T-cell (primary cell): Measurements from ENCODE around the gene MRPS34. TPM values are rescaled to one million over a fixed set of nuclear protein-coding genes. Genes with fewer than 3 reads are reported as not detected.
A peak's percentile ranks its signal among the peaks of the same experiment; 100 is the strongest.

Source experiments
- ATAC-seq, 4 experiments: fragments of 200-7000 bp in 3 of 4; fragments of 150-1000 bp in 1 of 4; cut with Tn5 transposase; replicated peaks in 1 of 4; 1 replicate in 3 of 4; 2 replicates in 1 of 4; pipeline ENCODE4 v1.10.0; 2021; ENCODE audit warnings: moderate library complexity in 3 of 4, mild to moderate bottlenecking in 2 of 4, moderate number of reproducible peaks in 1 of 4
- CTCF ChIA-PET, 2 donors: fragments of 300-600 bp; sonication (Branson Sonifier 250); formaldehyde crosslinking; loops; one replicate each; lab custom pipeline; 2022; ENCODE audit warnings: antibody characterized with exemption in 2 of 2; lab: Charles Lee
- POLR2A ChIA-PET, 2 donors: fragments of 300-600 bp; sonication (Branson Sonifier 250); formaldehyde crosslinking; loops; one replicate each; lab custom pipeline; 2022; ENCODE audit warnings: antibody characterized with exemption in 2 of 2; lab: Charles Lee
- DNase-seq, 35 experiments: peaks; one replicate each; pipeline versions ENCODE4 v3.0.0 to v3.0.0-alpha.2; 2013 to 2023
- H3K27ac ChIP-seq: one replicate; pipeline ENCODE4 v1.5.1; 2013; ENCODE audit warnings: low read length
- H3K27me3 ChIP-seq, 2 experiments: replicated peaks in 1 of 2; 1 replicate in 1 of 2; 2 replicates in 1 of 2; pipeline versions ENCODE4 v1.6.1 to v1.7.0; 2013; ENCODE audit warnings: low read length in 1 of 2, mixed read lengths in 1 of 2; ENCODE audit not compliant: control insufficient read depth in 2 of 2, insufficient read depth in 2 of 2; ENCODE audit errors: extremely low read depth in 1 of 2
- H3K36me3 ChIP-seq, 2 donors: 1 replicate in 1 of 2; 2 replicates in 1 of 2; pipeline versions ENCODE4 v1.6.1 to v1.7.0; 2013; ENCODE audit warnings: low read length in 1 of 2; ENCODE audit not compliant: control insufficient read depth in 2 of 2, insufficient read depth in 1 of 2; ENCODE audit errors: extremely low read depth in 1 of 2
- H3K4me1 ChIP-seq, 2 experiments: 1 replicate in 1 of 2; 2 replicates in 1 of 2; pipeline versions ENCODE4 v1.6.1 to v1.7.0; 2013; ENCODE audit warnings: low read length in 2 of 2, mixed read lengths in 1 of 2; ENCODE audit not compliant: insufficient read depth in 2 of 2, control insufficient read depth in 1 of 2; ENCODE audit errors: extremely low read depth in 1 of 2
- H3K4me3 ChIP-seq, 2 donors: 1 replicate in 1 of 2; 2 replicates in 1 of 2; pipeline versions ENCODE4 v1.5.1 to v1.7.0; 2013; ENCODE audit warnings: mild to moderate bottlenecking in 2 of 2, low read length in 1 of 2, moderate library complexity in 1 of 2; ENCODE audit not compliant: control insufficient read depth in 1 of 2; ENCODE audit errors: extremely low read depth in 1 of 2
- H3K9me3 ChIP-seq: 2 replicates; pipeline ENCODE4 v1.7.0; 2013
- H3K27ac Mint-ChIP-seq, 2 donors: one replicate each; pipeline ENCODE4 v1.8.0; 2020 to 2021; ENCODE audit warnings: mild to moderate bottlenecking in 2 of 2, mixed read lengths in 2 of 2
- H3K27me3 Mint-ChIP-seq, 2 donors: one replicate each; pipeline ENCODE4 v1.8.0; 2021 to 2022; ENCODE audit warnings: mixed read lengths in 2 of 2
- H3K36me3 Mint-ChIP-seq: one replicate; pipeline ENCODE4 v1.8.0; 2021; ENCODE audit warnings: mixed read lengths
- H3K4me1 Mint-ChIP-seq, 3 donors: one replicate each; pipeline ENCODE4 v1.8.0; 2020 to 2022; ENCODE audit warnings: mixed read lengths in 3 of 3, mild to moderate bottlenecking in 1 of 3
- H3K4me3 Mint-ChIP-seq, 3 donors: one replicate each; pipeline ENCODE4 v1.8.0; 2020 to 2022; ENCODE audit warnings: mild to moderate bottlenecking in 3 of 3, mixed read lengths in 3 of 3, moderate library complexity in 3 of 3
- H3K9me3 Mint-ChIP-seq, 3 donors: one replicate each; pipeline ENCODE4 v1.8.0; 2020 to 2022; ENCODE audit warnings: mixed read lengths in 3 of 3
- WGBS: methylation state at CpG from one replicate; pipeline ENCODE4 v1.1.5; 2013; ENCODE audit warnings: missing lambda C conversion rate; ENCODE audit not compliant: insufficient coverage; 5-methylcytosine and 5-hydroxymethylcytosine counted together
- total RNA-seq, 35 experiments: library from RNA in 6 of 35; stranded (reverse) in 6 of 35; fragments of 120-200 nt in 1 of 35; gene quantifications; one replicate each; pipeline versions ENCODE4 v1.2.1 to v1.2.4 and lab custom pipeline; 2013 to 2026

MRPS34 gene
- total RNA-seq, 5 donors from 2014 or later (not counting 1 experiment from before 2014, with no cell fraction given) = 37.5 to 91.2 (median 77.9) TPM

GRCh38 chr16:1788095-1788707, 15.3 kb upstream of the MRPS34 start:
- Mint-ChIP-seq H3K9me3 (no peaks in the 10 kb centered on the region), H3K27me3 (no peaks in the 10 kb centered on the region), H3K4me3 (no peak overlapping the region), H3K4me1 (peaks cover 4 to 23% (median 21%) of the 10 kb centered on the region in 3 donors), H3K36me3 (peaks cover 5% of the 10 kb centered on the region), H3K27ac (no peak overlapping the region)
- DNase-seq = no peak
- ATAC-seq = no peak
- ChIA-PET CTCF (no interaction called here), POLR2A (no interaction called here)
- peaks cover 23 to 54% of the 10 kb centered on the region in 2 donors for H3K36me3 ChIP-seq
- H3K27ac ChIP-seq = no peak overlapping the region
- 94% methylated on average over 19 of the region's 38 CpGs for WGBS
- H3K4me3 ChIP-seq = no peak overlapping the region
- peaks cover 0 to 43% of the 10 kb centered on the region in 2 experiments for H3K4me1 ChIP-seq
- no peaks in the 10 kb centered on the region for H3K27me3 ChIP-seq
- no peaks in the 10 kb centered on the region for H3K9me3 ChIP-seq

DNA sequence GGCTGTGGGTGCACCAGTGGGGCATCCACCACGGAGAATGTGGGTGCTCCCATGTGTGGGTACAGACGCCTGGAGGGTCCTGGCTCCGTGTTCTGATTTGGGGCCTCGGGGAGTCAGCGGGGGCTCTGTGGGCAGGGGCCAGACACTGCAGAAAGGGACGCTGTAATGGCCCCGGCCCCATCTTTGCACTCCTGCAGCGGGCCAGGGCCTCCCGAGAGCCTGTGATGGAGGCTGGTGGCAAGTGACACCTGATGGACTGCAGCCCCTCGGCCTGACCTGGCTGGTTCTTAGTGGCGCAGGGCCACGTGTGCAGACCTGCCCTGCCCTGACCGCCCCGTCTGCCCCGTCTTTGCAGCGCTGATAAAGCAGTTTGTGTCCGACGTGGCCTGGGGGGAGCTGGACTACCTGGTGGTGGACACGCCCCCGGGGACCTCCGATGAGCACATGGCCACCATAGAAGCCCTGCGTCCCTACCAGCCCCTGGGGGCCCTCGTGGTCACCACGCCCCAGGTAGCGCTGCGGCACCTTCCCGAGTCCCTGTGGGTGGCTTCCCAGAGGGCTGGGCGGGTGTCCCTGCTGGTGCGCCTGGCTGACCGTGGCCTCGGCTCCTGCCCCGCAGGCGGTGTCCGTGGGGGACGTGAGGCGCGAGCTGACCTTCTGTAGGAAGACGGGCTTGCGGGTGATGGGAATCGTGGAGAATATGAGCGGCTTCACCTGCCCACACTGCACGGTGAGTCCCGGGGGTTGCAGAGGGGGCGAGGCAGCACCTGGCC, 14.6 kb upstream of the MRPS34 start:
- H3K36me3 Mint-ChIP-seq = peaks cover 5% of the 10 kb centered on the region
- CTCF ChIA-PET = no interaction called here
- H3K4me1 ChIP-seq = peaks cover 0 to 45% of the 10 kb centered on the region in 2 experiments
- H3K27me3 ChIP-seq = no peaks in the 10 kb centered on the region
- ATAC-seq (no peak), DNase-seq (no peak)
- POLR2A ChIA-PET = no interaction called here
- H3K27me3 Mint-ChIP-seq = no peaks in the 10 kb centered on the region
- H3K4me3 Mint-ChIP-seq = no peak overlapping the region
- H3K4me3 ChIP-seq = no peak overlapping the region
- H3K9me3 ChIP-seq = no peaks in the 10 kb centered on the region
- no peak overlapping the region for H3K27ac Mint-ChIP-seq
- H3K4me1 Mint-ChIP-seq = peaks cover 4 to 28% (median 22%) of the 10 kb centered on the region in 3 donors
- no peaks in the 10 kb centered on the region for H3K9me3 Mint-ChIP-seq
- H3K27ac ChIP-seq = no peak overlapping the region
- 96% methylated on average over 44 of the region's 44 CpGs for WGBS
- H3K36me3 ChIP-seq = peaks cover 22 to 54% of the 10 kb centered on the region in 2 donors

- 90% methylated on average over 6 of the region's 6 CpGs for WGBS
- ATAC-seq (no peak), DNase-seq (no peak)
- H3K4me3 ChIP-seq = no peak overlapping the region
- H3K9me3 ChIP-seq = no peaks in the 10 kb centered on the region
- H3K27me3 ChIP-seq = no peaks in the 10 kb centered on the region
- POLR2A ChIA-PET = no interaction called here
- Mint-ChIP-seq H3K9me3 (no peaks in the 10 kb centered on the region), H3K27ac (no peak overlapping the region), H3K27me3 (no peaks in the 10 kb centered on the region), H3K4me1 (peaks cover 4 to 29% (median 22%) of the 10 kb centered on the region in 3 donors), H3K36me3 (peaks cover 5% of the 10 kb centered on the region), H3K4me3 (no peak overlapping the region)
- peaks cover 0 to 45% of the 10 kb centered on the region in 2 experiments for H3K4me1 ChIP-seq
- CTCF ChIA-PET = no interaction called here
- peaks cover 20 to 54% of the 10 kb centered on the region in 2 donors for H3K36me3 ChIP-seq
- H3K27ac ChIP-seq = no peak overlapping the region
These were observed 14.1 kb upstream of the MRPS34 start for GRCh38 chr16:1787056-1787321.

GRCh38 chr16:1786242-1787055, 13.5 kb upstream of the MRPS34 start:
- peaks cover 20 to 54% of the 10 kb centered on the region in 2 donors for H3K36me3 ChIP-seq
- H3K36me3 Mint-ChIP-seq = peaks cover 5% of the 10 kb centered on the region
- no peaks in the 10 kb centered on the region for H3K27me3 Mint-ChIP-seq
- no peak overlapping the region for H3K4me3 Mint-ChIP-seq
- 96% methylated on average over 51 of the region's 51 CpGs for WGBS
- DNase-seq (no peak), ATAC-seq (no peak)
- no peaks in the 10 kb centered on the region for H3K9me3 Mint-ChIP-seq
- no peaks in the 10 kb centered on the region for H3K27me3 ChIP-seq
- CTCF ChIA-PET = no interaction called here
- peaks cover 9 to 34% (median 26%) of the 10 kb centered on the region in 3 donors for H3K4me1 Mint-ChIP-seq
- H3K4me1 ChIP-seq = peaks cover under 1 to 50% of the 10 kb centered on the region in 2 experiments
- no peak overlapping the region for H3K4me3 ChIP-seq
- POLR2A ChIA-PET = no interaction called here
- no peak overlapping the region for H3K27ac Mint-ChIP-seq
- H3K9me3 ChIP-seq = no peaks in the 10 kb centered on the region
- no peak overlapping the region for H3K27ac ChIP-seq

DNA sequence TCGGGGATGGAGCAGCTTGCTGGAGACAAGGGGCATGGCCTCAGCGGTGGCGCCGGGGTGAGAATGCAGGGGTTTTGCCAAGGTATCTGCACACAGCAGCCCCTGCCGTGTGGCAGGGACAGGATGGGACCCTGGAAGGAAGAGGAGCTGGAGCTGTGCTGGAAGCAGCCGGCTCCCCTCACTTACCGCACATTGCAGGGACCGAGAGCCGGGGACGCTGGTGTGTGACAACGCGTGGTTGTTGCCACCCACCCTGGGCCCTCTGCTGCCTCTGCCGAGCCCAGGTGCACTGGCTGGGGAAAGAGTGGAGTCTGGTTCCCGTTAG, 12.9 kb upstream of the MRPS34 start:
- Histone ChIP-seq H3K36me3 (peaks cover 20 to 57% of the 10 kb centered on the region in 2 donors), H3K27me3 (no peaks in the 10 kb centered on the region), H3K4me1 (peaks cover 2 to 52% of the 10 kb centered on the region in 2 experiments), H3K4me3 (no peak overlapping the region), H3K27ac (no peak overlapping the region), H3K9me3 (no peaks in the 10 kb centered on the region)
- ChIA-PET CTCF (no interaction called here), POLR2A (no interaction called here)
- no peaks in the 10 kb centered on the region for H3K9me3 Mint-ChIP-seq
- 95% methylated on average over 10 of the region's 14 CpGs for WGBS
- no peak for DNase-seq
- peaks cover 14 to 41% (median 32%) of the 10 kb centered on the region in 3 donors for H3K4me1 Mint-ChIP-seq
- H3K4me3 Mint-ChIP-seq = peak overlapping the region in 1 of 3 donors; percentile 49
- ATAC-seq = no peak
- H3K27me3 Mint-ChIP-seq = no peaks in the 10 kb centered on the region
- peaks cover 5% of the 10 kb centered on the region for H3K36me3 Mint-ChIP-seq
- H3K27ac Mint-ChIP-seq = no peak overlapping the region

GRCh38 chr16:1784977-1785845, 12.3 kb upstream of the MRPS34 start:
- ATAC-seq (no peak), DNase-seq (no peak)
- Histone ChIP-seq H3K27me3 (no peaks in the 10 kb centered on the region), H3K4me1 (peaks cover 2 to 56% of the 10 kb centered on the region in 2 experiments), H3K36me3 (peaks cover 22 to 54% of the 10 kb centered on the region in 2 donors), H3K9me3 (no peaks in the 10 kb centered on the region), H3K27ac (no peak overlapping the region), H3K4me3 (no peak overlapping the region)
- 98% methylated on average over 16 of the region's 26 CpGs for WGBS
- peak overlapping the region; percentile 31 to 59 (median 49) for H3K4me3 Mint-ChIP-seq
- ChIA-PET CTCF (no interaction called here), POLR2A (no interaction called here)
- H3K4me1 Mint-ChIP-seq = peaks cover 14 to 43% (median 34%) of the 10 kb centered on the region in 3 donors
- no peak overlapping the region for H3K27ac Mint-ChIP-seq
- H3K27me3 Mint-ChIP-seq = no peaks in the 10 kb centered on the region
- no peaks in the 10 kb centered on the region for H3K9me3 Mint-ChIP-seq
- peaks cover 5% of the 10 kb centered on the region for H3K36me3 Mint-ChIP-seq
